ENCODE measurements around the gene FBLN2. TPM values are rescaled to one million over a fixed set of nuclear protein-coding genes. Genes with fewer than 3 reads are reported as not detected.

Gene FBLN2
- total RNA-seq, 1 donor from 2014 or later: 67.5 TPM

GRCh38 chr3:13539671-13540070, 9.3 kb upstream of the FBLN2 start:
- no peak for DNase-seq (ENCODE audit: low spot score in 2 of 2, unreplicated experiment in 2 of 2)
- TF ChIP-seq, protein P1, sequence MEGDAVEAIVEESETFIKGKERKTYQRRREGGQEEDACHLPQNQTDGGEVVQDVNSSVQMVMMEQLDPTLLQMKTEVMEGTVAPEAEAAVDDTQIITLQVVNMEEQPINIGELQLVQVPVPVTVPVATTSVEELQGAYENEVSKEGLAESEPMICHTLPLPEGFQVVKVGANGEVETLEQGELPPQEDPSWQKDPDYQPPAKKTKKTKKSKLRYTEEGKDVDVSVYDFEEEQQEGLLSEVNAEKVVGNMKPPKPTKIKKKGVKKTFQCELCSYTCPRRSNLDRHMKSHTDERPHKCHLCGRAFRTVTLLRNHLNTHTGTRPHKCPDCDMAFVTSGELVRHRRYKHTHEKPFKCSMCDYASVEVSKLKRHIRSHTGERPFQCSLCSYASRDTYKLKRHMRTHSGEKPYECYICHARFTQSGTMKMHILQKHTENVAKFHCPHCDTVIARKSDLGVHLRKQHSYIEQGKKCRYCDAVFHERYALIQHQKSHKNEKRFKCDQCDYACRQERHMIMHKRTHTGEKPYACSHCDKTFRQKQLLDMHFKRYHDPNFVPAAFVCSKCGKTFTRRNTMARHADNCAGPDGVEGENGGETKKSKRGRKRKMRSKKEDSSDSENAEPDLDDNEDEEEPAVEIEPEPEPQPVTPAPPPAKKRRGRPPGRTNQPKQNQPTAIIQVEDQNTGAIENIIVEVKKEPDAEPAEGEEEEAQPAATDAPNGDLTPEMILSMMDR (IDR thresholded peaks at IDR 0.05; ENCODE audit: unreplicated experiment): no peak
- Mint-ChIP-seq H3K36me3 (no peaks in the 10 kb centered on the region), H3K27me3 (ENCODE audit: low read depth) (no peaks in the 10 kb centered on the region), H3K27ac (no peak overlapping the region), H3K4me3 (no peak overlapping the region), H3K9me3 (peaks cover 8% of the 10 kb centered on the region), H3K4me1 (peaks cover 7% of the 10 kb centered on the region)

- peaks cover 8% of the 10 kb centered on the region for H3K9me3 Mint-ChIP-seq
- no peak for DNase-seq (ENCODE audit: low spot score in 2 of 2, unreplicated experiment in 2 of 2)
- H3K36me3 Mint-ChIP-seq: no peaks in the 10 kb centered on the region
- H3K4me3 Mint-ChIP-seq: no peak overlapping the region
- H3K27ac Mint-ChIP-seq: no peak overlapping the region
- H3K27me3 Mint-ChIP-seq (ENCODE audit: low read depth): no peaks in the 10 kb centered on the region
- H3K4me1 Mint-ChIP-seq: peaks cover 8% of the 10 kb centered on the region
- TF ChIP-seq, protein P1 (IDR thresholded peaks at IDR 0.05; ENCODE audit: unreplicated experiment): no peak
Measured at GRCh38 chr3:13540297-13540995, 8.5 kb upstream of the FBLN2 start.

DNA sequence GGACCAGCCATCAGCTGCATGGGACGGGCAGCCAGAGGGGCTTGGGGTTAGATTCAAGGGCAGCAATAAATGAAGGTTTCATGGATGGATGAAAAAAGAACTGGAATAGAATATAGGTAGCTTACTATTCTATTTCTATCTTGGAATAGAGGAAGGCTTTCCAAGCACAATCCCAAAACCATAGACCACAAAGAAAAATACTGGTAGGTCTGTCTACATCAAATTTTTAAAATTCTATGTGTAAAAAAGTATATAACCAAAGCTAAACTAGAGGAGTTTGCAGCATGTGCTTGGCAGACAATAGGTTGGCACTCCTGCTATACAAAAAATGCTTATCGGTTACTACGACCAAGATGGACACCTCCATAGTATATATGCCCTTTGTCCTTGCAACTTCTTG, 7.2 kb upstream of the FBLN2 start:
- H3K27ac Mint-ChIP-seq: no peak overlapping the region

GRCh38 chr3:13542142-13542541, 6.8 kb upstream of the FBLN2 start:
- Mint-ChIP-seq H3K4me3 (no peak overlapping the region), H3K9me3 (peaks cover 8% of the 10 kb centered on the region), H3K27ac (no peak overlapping the region), H3K27me3 (ENCODE audit: low read depth) (no peaks in the 10 kb centered on the region), H3K36me3 (no peaks in the 10 kb centered on the region), H3K4me1 (peaks cover 17% of the 10 kb centered on the region)
- DNase-seq (ENCODE audit: low spot score in 2 of 2, unreplicated experiment in 2 of 2): no peak
- TF ChIP-seq, protein P1 (IDR thresholded peaks at IDR 0.05; ENCODE audit: unreplicated experiment): no peak

More for the DNA sequence above, 7.2 kb upstream of the FBLN2 start:
- Mint-ChIP-seq H3K4me3 (no peak overlapping the region), H3K27me3 (ENCODE audit: low read depth) (no peaks in the 10 kb centered on the region), H3K36me3 (no peaks in the 10 kb centered on the region), H3K9me3 (peaks cover 8% of the 10 kb centered on the region), H3K4me1 (peaks cover 17% of the 10 kb centered on the region)
- no peak for DNase-seq (ENCODE audit: low spot score in 2 of 2, unreplicated experiment in 2 of 2)
- TF ChIP-seq, protein P1 (IDR thresholded peaks at IDR 0.05; ENCODE audit: unreplicated experiment): no peak

GRCh38 chr3:13543253-13543652, 5.7 kb upstream of the FBLN2 start:
- H3K27ac Mint-ChIP-seq: peak overlapping the region; percentile 22
- TF ChIP-seq, protein P1 (IDR thresholded peaks at IDR 0.05; ENCODE audit: unreplicated experiment): no peak
- H3K27me3 Mint-ChIP-seq (ENCODE audit: low read depth): no peaks in the 10 kb centered on the region
- no peaks in the 10 kb centered on the region for H3K36me3 Mint-ChIP-seq
- H3K4me3 Mint-ChIP-seq: no peak overlapping the region
- peaks cover 5% of the 10 kb centered on the region for H3K9me3 Mint-ChIP-seq
- no peak for DNase-seq (ENCODE audit: low spot score in 2 of 2, unreplicated experiment in 2 of 2)
- peaks cover 27% of the 10 kb centered on the region for H3K4me1 Mint-ChIP-seq
